GM12874 (cell line): ENCODE results near the gene ZSWIM4.

Experiments
- TF ChIP-seq, protein P1 (sequence below): IDR thresholded peaks from 2 replicates; pipeline ENCODE4 v1.5.1; 2011; ENCODE audit warnings: low read depth, mild to moderate bottlenecking, control low read depth, low read length, moderate library complexity; ENCODE audit not compliant: insufficient read depth

The ZSWIM4 gene

DNA sequence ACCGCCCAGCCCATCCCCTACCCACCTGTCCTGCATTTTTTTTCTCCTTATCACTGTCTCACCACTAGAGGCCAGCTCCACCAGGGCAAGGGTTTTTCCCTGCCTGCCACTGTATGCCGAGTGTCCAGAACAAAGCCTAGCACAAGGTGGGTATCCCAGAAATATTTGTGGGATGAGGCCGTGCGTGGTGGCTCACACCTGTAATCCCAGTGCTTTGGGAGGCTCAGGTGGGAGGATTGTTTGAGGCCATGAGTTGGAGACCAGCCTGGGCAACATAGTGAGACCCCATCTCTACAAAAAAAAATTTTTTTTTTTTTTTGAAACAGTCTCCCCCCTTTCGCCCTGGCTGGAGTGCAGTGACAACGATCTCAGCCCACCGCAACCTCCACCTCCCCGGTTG is 33.8 kb upstream of the ZSWIM4 start:
- TF ChIP-seq, protein P1, sequence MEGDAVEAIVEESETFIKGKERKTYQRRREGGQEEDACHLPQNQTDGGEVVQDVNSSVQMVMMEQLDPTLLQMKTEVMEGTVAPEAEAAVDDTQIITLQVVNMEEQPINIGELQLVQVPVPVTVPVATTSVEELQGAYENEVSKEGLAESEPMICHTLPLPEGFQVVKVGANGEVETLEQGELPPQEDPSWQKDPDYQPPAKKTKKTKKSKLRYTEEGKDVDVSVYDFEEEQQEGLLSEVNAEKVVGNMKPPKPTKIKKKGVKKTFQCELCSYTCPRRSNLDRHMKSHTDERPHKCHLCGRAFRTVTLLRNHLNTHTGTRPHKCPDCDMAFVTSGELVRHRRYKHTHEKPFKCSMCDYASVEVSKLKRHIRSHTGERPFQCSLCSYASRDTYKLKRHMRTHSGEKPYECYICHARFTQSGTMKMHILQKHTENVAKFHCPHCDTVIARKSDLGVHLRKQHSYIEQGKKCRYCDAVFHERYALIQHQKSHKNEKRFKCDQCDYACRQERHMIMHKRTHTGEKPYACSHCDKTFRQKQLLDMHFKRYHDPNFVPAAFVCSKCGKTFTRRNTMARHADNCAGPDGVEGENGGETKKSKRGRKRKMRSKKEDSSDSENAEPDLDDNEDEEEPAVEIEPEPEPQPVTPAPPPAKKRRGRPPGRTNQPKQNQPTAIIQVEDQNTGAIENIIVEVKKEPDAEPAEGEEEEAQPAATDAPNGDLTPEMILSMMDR = peak; percentile 10; the same call in 1 of the 2 replicates

DNA sequence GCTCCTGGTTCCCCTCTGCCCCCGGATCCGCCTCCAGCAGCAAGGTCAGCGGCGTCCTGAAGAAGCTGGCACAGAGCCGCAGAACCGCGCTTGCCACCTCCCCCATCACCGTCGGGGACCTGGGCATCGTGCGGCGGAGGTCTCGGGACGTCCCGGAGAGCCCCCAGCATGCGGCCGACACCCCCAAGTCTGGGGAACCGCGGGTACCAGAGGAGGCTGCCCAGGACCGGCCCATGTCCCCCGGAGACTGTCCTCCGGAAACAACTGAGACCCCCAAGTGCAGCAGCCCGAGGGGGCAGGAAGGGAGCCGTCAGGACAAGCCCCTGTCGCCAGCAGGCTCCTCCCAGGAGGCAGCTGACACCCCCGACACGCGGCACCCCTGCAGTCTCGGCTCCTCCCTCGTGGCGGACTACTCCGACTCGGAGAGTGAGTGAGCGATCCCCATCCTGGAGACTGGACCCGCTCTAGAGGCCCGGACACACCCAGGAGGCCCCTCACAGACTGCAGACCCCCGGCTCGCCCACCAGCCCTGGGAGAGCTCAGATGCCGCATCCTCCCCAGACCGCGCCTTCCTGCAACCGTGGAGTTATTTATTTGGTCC is 32.5 kb upstream of the ZSWIM4 start:
- TF ChIP-seq, protein P1 = no peak

DNA sequence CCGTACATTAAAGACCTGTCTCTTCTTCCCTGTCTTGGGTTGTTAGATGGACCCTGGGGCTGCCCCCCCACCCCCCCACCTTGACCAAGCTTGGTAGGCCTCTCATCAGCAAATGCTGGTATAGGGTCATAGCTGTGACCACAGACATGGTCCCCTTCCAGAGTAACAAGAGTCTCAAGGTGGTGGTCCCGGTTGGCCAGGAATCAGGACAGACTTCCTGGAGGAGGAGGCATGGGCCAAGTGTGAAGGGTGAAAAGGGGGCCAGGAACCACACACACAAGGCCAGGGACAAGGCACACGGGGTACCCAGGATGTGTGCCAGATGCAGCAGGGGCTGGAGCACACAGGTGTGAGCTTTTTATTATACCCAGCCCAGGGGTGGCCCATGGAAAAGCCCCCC is 32.0 kb upstream of the ZSWIM4 start:
- TF ChIP-seq, protein P1 = no peak

GRCh38 chr19:13764101-13764807 is 31.0 kb upstream of the ZSWIM4 start, which contains the start of gene MRI1:
Gene MRI1, plus strand, starts transcription at chr19:13764522. Its CDS starts 67 bp downstream, at chr19:13764589.
- TF ChIP-seq, protein P1 = no peak

GRCh38 chr19:13764821-13765394 is 30.3 kb upstream of the ZSWIM4 start:
- TF ChIP-seq, protein P1 = no peak

GRCh38 chr19:13765395-13766094 is 29.7 kb upstream of the ZSWIM4 start:
- TF ChIP-seq, protein P1 = no peak

GRCh38 chr19:13766095-13766481 is 29.2 kb upstream of the ZSWIM4 start:
- TF ChIP-seq, protein P1 = no peak
